Stimulated activated effector memory CD8-positive, alpha-beta T cell treated with anti-CD3 and anti-CD28 coated beads, Interleukin-12 subunit alpha, Interleukin-12 subunit beta, amount 100 ng/mL, for 72 hours (primary cell): ENCODE results near the gene ATPAF2.

ENCODE experiments used
- ATAC-seq: fragments of 150-1000 bp; cut with Tn5 transposase; 2 replicates; pipeline ENCODE4 v1.10.0; 2021
- DNase-seq, 2 donors: peaks; one replicate each; pipeline ENCODE4 v3.0.0; 2021 to 2022; ENCODE audit warnings: low spot score in 2 of 2
- H3K27ac Mint-ChIP-seq: one replicate; pipeline ENCODE4 v1.8.0; 2022; ENCODE audit warnings: mild to moderate bottlenecking, mixed read lengths
- H3K36me3 Mint-ChIP-seq: one replicate; pipeline ENCODE4 v1.8.0; 2022; ENCODE audit warnings: mild to moderate bottlenecking, mixed read lengths
- H3K4me1 Mint-ChIP-seq: one replicate; pipeline ENCODE4 v1.8.0; 2022; ENCODE audit warnings: mixed read lengths
- H3K4me3 Mint-ChIP-seq: one replicate; pipeline ENCODE4 v1.8.0; 2022; ENCODE audit warnings: mild to moderate bottlenecking, mixed read lengths
- H3K9me3 Mint-ChIP-seq: one replicate; pipeline ENCODE4 v1.8.0; 2022; ENCODE audit warnings: mixed read lengths

ATPAF2 gene

GRCh38 chr17:18038861-18039534 lies at the start of gene ATPAF2, which contains the start of gene GID4:
Gene ATPAF2 (minus strand): TSS chr17:18039168. CDS start chr17:18039013, 155 bp downstream.
Gene GID4 (plus strand): TSS chr17:18039408. CDS start chr17:18039465, 57 bp downstream.
- Mint-ChIP-seq H3K36me3 (peaks cover 20% of the 10 kb centered on the region), H3K9me3 (no peaks in the 10 kb centered on the region), H3K4me1 (peaks cover 56% of the 10 kb centered on the region), H3K27ac (peak within 1 kb of the TSS; percentile 90), H3K4me3 (peak within 1 kb of the TSS; percentile 88)
- ATAC-seq (peak; percentile 94), DNase-seq (peak; percentile 97 to 100)

- Mint-ChIP-seq H3K36me3 (peaks cover 26% of the 10 kb centered on the region), H3K4me3 (peak within 1 kb of the TSS; percentile 98), H3K9me3 (no peaks in the 10 kb centered on the region), H3K27ac (peak within 1 kb of the TSS; percentile 98), H3K4me1 (peaks cover 27% of the 10 kb centered on the region)
- ATAC-seq = peak; percentile 98
- DNase-seq = peak; percentile 95 to 98
Observed at GRCh38 chr17:18087610-18088491, 48.9 kb upstream of the ATPAF2 start, which contains the start of gene DRG2. Gene DRG2 (plus strand): TSS chr17:18087948. CDS start chr17:18088024, 76 bp downstream.

- no peak for ATAC-seq
- H3K4me3 Mint-ChIP-seq = no peak overlapping the region
- DNase-seq = no peak
- H3K4me1 Mint-ChIP-seq = peaks cover 20% of the 10 kb centered on the region
- peaks cover 9% of the 10 kb centered on the region for H3K36me3 Mint-ChIP-seq
- no peaks in the 10 kb centered on the region for H3K9me3 Mint-ChIP-seq
- H3K27ac Mint-ChIP-seq = no peak overlapping the region
Observed at GRCh38 chr17:18084256-18084655, 45.3 kb upstream of the ATPAF2 start.

- H3K27ac Mint-ChIP-seq = no peak overlapping the region
- H3K36me3 Mint-ChIP-seq = no peaks in the 10 kb centered on the region
- H3K9me3 Mint-ChIP-seq = no peaks in the 10 kb centered on the region
- no peak overlapping the region for H3K4me3 Mint-ChIP-seq
- DNase-seq = no peak
- H3K4me1 Mint-ChIP-seq = no peaks in the 10 kb centered on the region
- no peak for ATAC-seq
Observed at GRCh38 chr17:18079543-18079942, 40.6 kb upstream of the ATPAF2 start.

- Mint-ChIP-seq H3K36me3 (no peaks in the 10 kb centered on the region), H3K4me3 (no peak overlapping the region), H3K9me3 (no peaks in the 10 kb centered on the region), H3K27ac (peak overlapping the region; percentile 17), H3K4me1 (no peaks in the 10 kb centered on the region)
- no peak for DNase-seq
- no peak for ATAC-seq
Observed at GRCh38 chr17:18076936-18077335, 38.0 kb upstream of the ATPAF2 start.

GRCh38 chr17:18074566-18075272 lies 35.8 kb upstream of the ATPAF2 start:
- H3K4me1 Mint-ChIP-seq = peaks cover 6% of the 10 kb centered on the region
- no peak overlapping the region for H3K4me3 Mint-ChIP-seq
- no peaks in the 10 kb centered on the region for H3K36me3 Mint-ChIP-seq
- no peak overlapping the region for H3K27ac Mint-ChIP-seq
- DNase-seq (no peak), ATAC-seq (no peak)
- no peaks in the 10 kb centered on the region for H3K9me3 Mint-ChIP-seq

- Mint-ChIP-seq H3K9me3 (no peaks in the 10 kb centered on the region), H3K4me1 (peaks cover 6% of the 10 kb centered on the region), H3K36me3 (no peaks in the 10 kb centered on the region), H3K27ac (no peak overlapping the region), H3K4me3 (no peak overlapping the region)
- ATAC-seq (peak; percentile 79), DNase-seq (no peak)
Observed at GRCh38 chr17:18071751-18072150, 32.8 kb upstream of the ATPAF2 start.

- Mint-ChIP-seq H3K36me3 (no peaks in the 10 kb centered on the region), H3K4me1 (peaks cover 6% of the 10 kb centered on the region), H3K9me3 (no peaks in the 10 kb centered on the region), H3K27ac (no peak overlapping the region), H3K4me3 (no peak overlapping the region)
- DNase-seq = no peak
- ATAC-seq = peak; percentile 56
Observed at GRCh38 chr17:18070861-18071340, 31.9 kb upstream of the ATPAF2 start.

- H3K4me1 Mint-ChIP-seq = peaks cover 6% of the 10 kb centered on the region
- peaks cover 17% of the 10 kb centered on the region for H3K36me3 Mint-ChIP-seq
- DNase-seq (no peak), ATAC-seq (no peak)
- no peaks in the 10 kb centered on the region for H3K9me3 Mint-ChIP-seq
- H3K27ac Mint-ChIP-seq = no peak overlapping the region
- H3K4me3 Mint-ChIP-seq = no peak overlapping the region
Observed at GRCh38 chr17:18069101-18069500, 30.1 kb upstream of the ATPAF2 start.

- DNase-seq (no peak), ATAC-seq (no peak)
- Mint-ChIP-seq H3K4me1 (peaks cover 6% of the 10 kb centered on the region), H3K27ac (no peak overlapping the region), H3K4me3 (no peak overlapping the region), H3K9me3 (no peaks in the 10 kb centered on the region), H3K36me3 (peaks cover 34% of the 10 kb centered on the region)
Observed at GRCh38 chr17:18066866-18067265, 27.9 kb upstream of the ATPAF2 start.

GRCh38 chr17:18065546-18065945 lies 26.6 kb upstream of the ATPAF2 start:
- peaks cover 47% of the 10 kb centered on the region for H3K36me3 Mint-ChIP-seq
- DNase-seq = no peak
- no peak overlapping the region for H3K4me3 Mint-ChIP-seq
- no peak overlapping the region for H3K27ac Mint-ChIP-seq
- H3K4me1 Mint-ChIP-seq = peaks cover under 1% of the 10 kb centered on the region
- ATAC-seq = no peak
- H3K9me3 Mint-ChIP-seq = no peaks in the 10 kb centered on the region

- no peak overlapping the region for H3K4me3 Mint-ChIP-seq
- H3K9me3 Mint-ChIP-seq = no peaks in the 10 kb centered on the region
- no peaks in the 10 kb centered on the region for H3K4me1 Mint-ChIP-seq
- peaks cover 61% of the 10 kb centered on the region for H3K36me3 Mint-ChIP-seq
- no peak overlapping the region for H3K27ac Mint-ChIP-seq
- ATAC-seq = no peak
- DNase-seq = no peak
Observed at GRCh38 chr17:18064053-18064452, 25.1 kb upstream of the ATPAF2 start.

- Mint-ChIP-seq H3K27ac (no peak overlapping the region), H3K4me1 (no peaks in the 10 kb centered on the region), H3K9me3 (no peaks in the 10 kb centered on the region), H3K4me3 (no peak overlapping the region), H3K36me3 (peaks cover 93% of the 10 kb centered on the region)
- ATAC-seq (no peak), DNase-seq (no peak)
Observed at GRCh38 chr17:18059283-18059682, 20.3 kb upstream of the ATPAF2 start.

GRCh38 chr17:18056214-18056613 lies 17.2 kb upstream of the ATPAF2 start:
- no peaks in the 10 kb centered on the region for H3K9me3 Mint-ChIP-seq
- H3K36me3 Mint-ChIP-seq = peaks cover 75% of the 10 kb centered on the region

GRCh38 chr17:18055597-18055996 lies 16.6 kb upstream of the ATPAF2 start:
- H3K4me3 Mint-ChIP-seq = no peak overlapping the region
- H3K27ac Mint-ChIP-seq = no peak overlapping the region
- H3K36me3 Mint-ChIP-seq = peaks cover 69% of the 10 kb centered on the region
- H3K4me1 Mint-ChIP-seq = no peaks in the 10 kb centered on the region
- no peaks in the 10 kb centered on the region for H3K9me3 Mint-ChIP-seq
- DNase-seq = no peak
- ATAC-seq = no peak

More at GRCh38 chr17:18056214-18056613, 17.2 kb upstream of the ATPAF2 start:
- DNase-seq (no peak), ATAC-seq (no peak)
- Mint-ChIP-seq H3K4me1 (no peaks in the 10 kb centered on the region), H3K27ac (no peak overlapping the region), H3K4me3 (no peak overlapping the region)
